SKM-1 (cell line): ENCODE data around the gene DUSP12.
"Not testable (repeated sequence)": the region's sequence is repeated elsewhere in the genome, so short reads cannot be mapped to it uniquely, and the experiment has no call there.

Experiments
- DNase-seq: peaks from one replicate; lab custom pipeline; 2025; ENCODE audit not compliant: unreplicated experiment; lab: John Stamatoyannopoulos, UW

DUSP12 gene

GRCh38 chr1:161749509-161750407 is at the start of gene DUSP12:
DUSP12 (plus strand) TSS chr1:161749786; CDS start chr1:161749802, 16 bp downstream.
- peak; percentile 96 for DNase-seq

GRCh38 chr1:161702250-161702649 is 47.3 kb upstream of the DUSP12 start:
- no peak for DNase-seq

GRCh38 chr1:161705537-161705936 is 44.0 kb upstream of the DUSP12 start:
- DNase-seq: no peak

DNA sequence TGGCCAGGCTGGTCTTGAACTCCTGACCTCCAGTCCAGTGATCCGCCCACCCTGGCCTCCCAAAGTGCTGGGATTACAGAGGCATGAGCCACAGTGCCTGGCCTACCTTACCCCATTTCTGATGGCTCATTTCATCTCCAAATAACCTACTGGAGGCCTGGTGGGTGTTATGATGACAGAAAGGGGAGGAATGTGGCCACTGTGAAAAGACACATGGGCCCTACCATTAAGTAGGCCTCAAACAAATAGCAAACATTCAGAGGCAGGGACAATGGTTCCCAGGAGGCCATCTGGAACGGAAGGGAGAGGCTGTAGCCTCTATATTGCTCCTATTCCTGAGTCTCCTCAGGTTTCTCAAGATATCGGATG is 43.5 kb upstream of the DUSP12 start:
- DNase-seq: no peak

DNA sequence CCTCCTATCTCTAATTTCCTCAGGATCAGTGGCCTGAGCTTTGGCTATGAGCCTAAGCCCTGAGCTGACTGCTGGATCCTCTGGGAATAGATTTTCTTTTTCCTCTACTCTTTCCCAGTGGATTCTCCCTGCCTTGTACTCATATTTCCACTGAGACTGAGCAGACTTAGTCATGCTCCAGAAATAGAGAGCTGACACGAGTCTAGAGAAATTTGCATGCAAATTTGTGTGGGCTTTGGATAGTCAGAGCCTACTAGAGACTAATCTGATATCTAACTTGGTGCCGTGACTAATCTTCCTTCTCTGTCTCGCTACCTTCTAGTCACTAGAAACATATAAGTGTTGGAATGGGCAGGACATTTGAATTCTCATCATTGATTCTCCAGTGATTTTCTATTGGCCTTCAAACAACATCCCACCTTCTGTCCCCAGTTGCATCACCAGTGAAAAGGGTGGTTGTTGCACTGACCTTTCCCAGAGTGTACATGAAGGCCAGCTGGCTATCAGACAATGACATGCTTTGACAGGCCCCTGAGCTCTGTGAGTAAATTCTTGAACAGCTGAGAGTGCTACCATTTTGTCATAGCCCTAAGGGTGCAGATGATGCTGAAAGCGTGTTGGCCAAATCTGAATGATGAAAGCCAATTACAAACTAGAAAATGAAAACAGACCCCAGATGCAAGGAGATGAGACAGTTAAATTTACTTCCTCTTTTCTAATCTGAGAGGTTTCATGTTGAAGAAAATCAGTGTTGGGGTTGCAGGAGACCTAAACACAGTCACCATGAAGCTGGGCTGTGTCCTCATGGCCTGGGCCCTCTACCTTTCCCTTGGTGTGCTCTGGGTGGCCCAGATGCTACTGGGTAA is 42.9 kb upstream of the DUSP12 start, which contains the start of gene FCRLA:
FCRLA (plus strand) TSS at position 748 of the 866 bp plus-strand sequence; CDS start at position 784, 36 bp downstream.
- DNase-seq: no peak

DNA sequence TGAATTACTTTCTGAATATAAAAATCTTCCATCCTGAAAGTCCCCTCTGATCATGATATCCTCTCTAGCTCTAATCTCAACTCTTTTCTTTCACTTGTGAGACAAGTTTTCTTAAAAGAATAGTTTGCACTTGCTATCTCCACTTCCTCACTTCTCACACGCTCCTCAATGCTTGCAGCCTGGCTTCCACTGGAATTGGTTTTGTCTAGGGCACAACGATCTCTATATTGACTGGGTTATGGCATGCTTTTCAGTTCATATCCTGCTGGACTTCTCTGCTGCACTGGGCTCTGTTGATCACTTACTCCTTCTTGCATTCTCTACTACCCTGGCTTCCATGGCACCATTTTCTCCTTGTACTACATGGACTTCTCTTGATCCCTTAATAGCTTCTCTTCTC is 42.1 kb upstream of the DUSP12 start:
- DNase-seq: no peak

GRCh38 chr1:161709373-161709772 is 40.2 kb upstream of the DUSP12 start:
- DNase-seq: no peak

GRCh38 chr1:161710560-161710959 is 39.0 kb upstream of the DUSP12 start:
- DNase-seq: no peak

GRCh38 chr1:161718559-161719324 is 30.8 kb upstream of the DUSP12 start:
- DNase-seq: peak; percentile 63

DNA sequence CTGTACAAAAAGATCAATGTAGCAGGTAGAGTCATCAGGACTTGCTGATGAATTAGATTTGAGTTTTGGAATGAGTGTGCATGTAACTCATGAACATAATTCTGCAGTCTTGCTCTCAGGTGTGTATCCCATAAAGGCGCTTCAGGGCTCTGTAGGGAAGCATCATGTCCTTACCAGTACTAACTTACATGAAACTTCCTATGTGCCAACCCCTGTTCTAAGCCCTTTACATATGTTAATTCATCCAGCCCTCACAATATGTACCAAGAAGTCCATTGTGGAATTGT is 30.3 kb upstream of the DUSP12 start:
- no peak for DNase-seq

DNA sequence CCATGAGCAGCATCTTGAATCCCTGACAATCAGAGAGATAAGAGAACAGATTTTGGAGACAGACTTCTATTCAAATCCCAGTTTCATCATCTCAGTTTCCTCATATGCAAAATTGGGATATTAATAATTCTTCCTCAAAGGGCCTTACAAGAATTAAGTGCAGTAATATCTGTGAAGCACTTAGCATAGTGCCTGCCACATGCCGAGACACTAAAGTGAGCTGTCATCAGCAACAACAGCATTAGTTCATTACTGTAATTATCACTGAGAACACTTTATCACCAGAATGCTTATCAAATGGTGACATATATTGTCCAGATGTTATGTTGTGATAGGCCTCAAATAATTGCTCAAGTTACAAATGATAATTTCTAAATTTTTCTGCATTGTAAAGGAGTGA is 29.2 kb upstream of the DUSP12 start:
- no peak for DNase-seq

DNA sequence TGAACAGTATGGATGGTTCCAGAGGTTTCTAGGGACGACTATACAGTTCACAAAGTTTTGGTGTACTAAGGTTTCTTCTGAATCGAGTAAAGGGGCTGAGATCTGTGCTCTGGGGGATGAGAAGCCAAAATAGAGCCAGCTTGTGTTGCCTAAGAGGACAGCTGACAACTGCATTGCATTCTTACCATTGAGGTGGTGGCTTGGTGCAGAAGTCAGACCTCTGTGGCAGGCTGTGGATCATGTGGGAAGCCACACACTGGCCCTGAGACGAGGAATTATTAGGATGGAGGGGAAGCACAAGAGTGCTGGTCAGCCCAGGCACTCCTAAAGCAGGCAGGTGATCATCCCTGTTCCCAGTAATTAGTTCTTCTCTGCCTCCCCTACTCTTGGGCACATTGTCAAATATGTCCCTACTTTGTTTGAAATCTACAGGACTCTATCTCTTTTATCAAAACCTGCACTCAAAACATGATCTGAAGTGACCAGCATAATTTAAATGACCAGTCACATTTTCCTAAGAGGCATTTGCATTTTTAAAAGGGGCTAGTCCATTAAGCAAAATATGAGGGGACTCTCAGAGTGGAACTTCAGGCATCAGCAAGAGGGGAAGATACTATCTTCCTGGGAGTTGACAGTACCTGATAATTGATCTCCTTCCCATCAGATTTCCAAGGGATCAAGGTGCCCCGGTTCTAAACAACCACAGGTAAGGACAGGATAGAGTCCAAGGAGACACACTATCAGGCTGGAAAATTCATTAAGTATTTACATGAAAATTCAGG is 28.4 kb upstream of the DUSP12 start, which contains the start of gene FCRLB:
FCRLB (plus strand) TSS at position 589 of the 782 bp plus-strand sequence. CDS start 1,129 bp downstream, outside the sequence.
- no peak for DNase-seq

GRCh38 chr1:161721738-161722343 is 27.7 kb upstream of the DUSP12 start:
- peak; percentile 54 for DNase-seq

DNA sequence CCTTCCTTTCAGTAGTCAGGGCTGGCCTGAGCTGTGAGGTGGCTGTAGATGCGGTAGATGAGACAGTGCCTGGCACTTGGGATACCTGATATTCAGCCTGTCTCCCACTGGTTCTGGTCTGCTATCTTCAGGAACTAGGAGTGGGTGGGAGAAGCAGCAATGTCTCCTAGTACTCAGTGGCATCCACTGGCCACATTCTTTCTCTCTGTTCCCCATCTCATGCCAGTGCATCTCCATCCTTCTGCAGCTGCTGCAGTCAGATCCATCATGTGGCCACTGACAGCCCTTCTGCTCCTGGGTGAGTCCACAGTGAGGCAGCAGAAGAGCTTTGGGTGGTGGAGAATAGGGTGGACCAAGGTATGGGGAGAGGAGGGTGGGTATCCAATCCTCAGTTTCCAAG is 27.2 kb upstream of the DUSP12 start:
- no peak for DNase-seq

- no peak for DNase-seq
Observed at GRCh38 chr1:161723459-161724141, 26.0 kb upstream of the DUSP12 start.

GRCh38 chr1:161725258-161725907 is 24.2 kb upstream of the DUSP12 start:
- DNase-seq: not testable (repeated sequence)

- no peak for DNase-seq
Observed at GRCh38 chr1:161725908-161726472, 23.6 kb upstream of the DUSP12 start.

- DNase-seq: no peak
Observed at GRCh38 chr1:161726473-161727255, 22.9 kb upstream of the DUSP12 start.
